HG02798 (cell line): ENCODE results near the gene NAGS.
"Not testable (repeated sequence)": the region's sequence is repeated elsewhere in the genome, so short reads cannot be mapped to it uniquely, and the experiment has no call there.

Experiments
- ATAC-seq: cut with Tn5 transposase; IDR thresholded peaks from one replicate; pipeline ENCODE4 v1.9.1; 2021; ENCODE audit warnings: mild to moderate bottlenecking; ENCODE audit not compliant: unreplicated experiment, poor library complexity

The NAGS gene

DNA sequence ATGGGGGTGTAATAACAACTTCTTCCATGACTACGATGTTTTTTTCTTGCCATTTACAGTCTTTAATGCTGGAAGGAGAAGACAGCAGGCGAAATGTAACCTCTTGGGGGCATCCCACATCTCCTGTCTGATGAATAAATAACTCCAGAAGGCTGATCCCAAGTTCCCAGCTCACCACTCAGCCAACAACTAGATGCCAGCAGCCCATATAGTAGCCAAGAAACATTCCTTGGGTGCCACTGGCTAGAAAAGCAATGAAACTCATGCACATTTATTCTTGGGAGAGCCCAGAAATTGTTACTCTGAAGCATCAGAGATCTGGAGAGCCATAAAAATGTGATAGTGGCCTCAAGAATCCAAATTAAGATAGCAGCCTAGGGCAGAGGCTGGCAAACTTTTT is 33.0 kb downstream of the NAGS start:
- ATAC-seq: no peak

- ATAC-seq: no peak
These were observed 34.2 kb downstream of the NAGS start for GRCh38 chr17:44038604-44039011.

DNA sequence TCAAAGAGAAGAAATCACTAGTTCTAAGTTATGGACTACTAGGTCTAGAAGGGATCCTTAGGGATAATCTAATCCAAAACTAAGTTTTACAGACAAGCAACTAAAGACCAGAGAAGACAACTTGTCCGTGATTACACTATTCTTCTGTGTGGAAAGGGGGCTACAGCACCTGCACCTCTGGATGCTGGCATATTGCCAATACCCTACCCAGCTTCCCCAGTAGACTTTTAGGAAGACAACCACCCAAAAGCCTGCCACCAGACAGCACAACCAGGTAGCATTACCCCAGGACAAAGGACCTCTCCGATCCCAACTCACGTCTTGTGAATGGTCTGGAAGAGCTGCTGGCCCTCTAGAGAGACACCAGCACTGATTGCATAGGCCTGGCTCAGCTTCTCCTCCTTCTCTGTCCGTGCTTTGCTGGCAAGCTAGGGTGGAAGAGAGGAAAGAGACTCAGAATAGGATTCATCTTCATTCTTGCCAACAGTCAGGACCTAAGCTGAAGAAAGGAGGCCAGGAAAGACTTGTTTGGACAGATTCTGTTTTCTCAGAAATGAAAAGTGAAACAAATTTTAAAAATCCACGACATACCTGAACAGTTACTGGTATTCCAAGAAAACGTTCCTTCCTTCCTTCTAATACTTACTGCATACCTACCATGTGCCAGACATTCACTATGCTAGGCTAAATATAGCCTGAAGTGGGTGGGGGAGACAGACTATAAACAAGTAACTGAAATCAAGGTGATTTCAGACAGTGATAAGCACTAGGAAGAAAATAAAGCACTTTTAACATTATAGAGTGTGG is 35.6 kb downstream of the NAGS start:
- ATAC-seq: no peak

DNA sequence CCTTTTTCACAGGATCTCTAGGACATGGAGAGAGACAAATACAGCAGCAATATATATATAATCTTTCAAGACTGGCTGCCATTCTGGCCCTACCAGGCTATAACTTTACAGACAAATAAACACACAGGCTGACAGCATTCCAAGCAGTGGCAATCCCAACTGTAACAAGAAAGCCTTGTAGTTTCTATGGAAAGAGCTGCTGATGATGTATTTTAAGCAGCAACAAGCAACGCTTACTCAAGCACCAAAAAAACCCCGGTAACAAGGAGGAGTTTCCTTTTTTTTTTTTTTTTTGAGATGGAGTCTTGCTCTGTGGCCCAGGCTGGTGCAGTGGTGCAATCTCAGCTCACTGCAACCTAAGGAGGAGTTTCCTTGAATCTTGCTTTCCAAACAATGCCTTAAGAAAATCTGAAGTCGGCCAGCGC is 38.9 kb downstream of the NAGS start:
- no peak for ATAC-seq

GRCh38 chr17:44044071-44044470 is 39.6 kb downstream of the NAGS start:
- ATAC-seq: no peak

DNA sequence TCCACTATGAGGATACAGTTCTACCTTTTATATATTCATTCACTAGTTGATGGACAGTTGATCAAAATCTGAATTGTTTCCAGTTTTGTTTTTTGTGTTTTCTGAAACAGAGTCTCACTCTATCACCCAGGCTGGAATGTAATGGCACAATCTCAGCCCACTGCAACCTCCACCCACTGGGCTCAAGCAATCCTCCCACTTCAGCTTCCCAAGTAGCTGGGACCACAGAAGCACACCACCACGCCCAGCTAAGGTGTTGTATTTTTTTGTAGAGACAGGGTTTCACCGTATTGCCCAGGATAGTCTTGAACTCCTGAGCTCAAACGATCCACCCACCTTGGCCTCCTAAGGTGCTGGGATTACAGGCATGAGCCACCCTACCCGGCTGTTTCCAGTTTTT is 41.1 kb downstream of the NAGS start:
- no peak for ATAC-seq

GRCh38 chr17:44046893-44047292 is 42.5 kb downstream of the NAGS start:
- not testable (repeated sequence) for ATAC-seq

DNA sequence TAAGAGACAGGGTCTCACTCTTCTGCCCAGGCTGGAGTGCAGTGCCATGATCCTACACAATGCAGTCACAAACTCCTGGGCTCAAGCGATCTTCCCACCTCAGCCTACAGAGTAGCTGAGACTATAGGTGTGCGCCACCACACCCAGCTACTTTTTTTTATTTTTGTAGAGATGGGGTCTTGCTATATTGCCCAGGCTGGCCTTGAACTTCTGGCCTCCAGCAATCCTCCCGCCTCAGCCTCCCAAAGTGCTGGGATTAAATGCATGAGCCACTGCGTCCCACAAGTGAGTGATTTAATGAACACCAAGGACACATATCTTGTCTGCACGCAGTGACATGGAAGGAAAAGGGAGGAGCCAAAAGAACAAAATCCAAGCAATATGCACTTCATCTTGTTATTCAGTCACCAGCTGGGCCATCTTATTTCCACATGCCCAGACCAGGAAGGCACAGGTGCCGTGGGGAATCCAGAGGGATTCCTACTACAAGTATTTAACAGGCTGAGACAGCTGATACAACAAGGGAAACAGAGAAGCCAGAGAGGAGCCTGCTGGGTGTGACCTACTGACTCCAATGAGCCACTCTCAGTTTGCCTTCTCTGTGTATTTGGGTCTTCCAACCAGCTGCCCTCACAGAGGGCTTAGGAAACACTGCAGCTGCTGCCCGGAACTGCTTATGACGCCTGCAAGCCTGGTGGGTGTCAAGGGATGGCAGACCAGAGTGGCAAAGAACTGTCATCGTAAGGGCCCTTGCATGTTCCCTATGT is 45.1 kb downstream of the NAGS start:
- no peak for ATAC-seq

- no peak for ATAC-seq
These were observed 48.9 kb downstream of the NAGS start for GRCh38 chr17:44053125-44053872.
